Femur (tissue), 1 donor: Measurements from ENCODE around the gene LHX4.

Experiments
- DNase-seq: peaks from one replicate; pipeline ENCODE4 v3.0.0-alpha.2; 2017

The LHX4 gene

DNA sequence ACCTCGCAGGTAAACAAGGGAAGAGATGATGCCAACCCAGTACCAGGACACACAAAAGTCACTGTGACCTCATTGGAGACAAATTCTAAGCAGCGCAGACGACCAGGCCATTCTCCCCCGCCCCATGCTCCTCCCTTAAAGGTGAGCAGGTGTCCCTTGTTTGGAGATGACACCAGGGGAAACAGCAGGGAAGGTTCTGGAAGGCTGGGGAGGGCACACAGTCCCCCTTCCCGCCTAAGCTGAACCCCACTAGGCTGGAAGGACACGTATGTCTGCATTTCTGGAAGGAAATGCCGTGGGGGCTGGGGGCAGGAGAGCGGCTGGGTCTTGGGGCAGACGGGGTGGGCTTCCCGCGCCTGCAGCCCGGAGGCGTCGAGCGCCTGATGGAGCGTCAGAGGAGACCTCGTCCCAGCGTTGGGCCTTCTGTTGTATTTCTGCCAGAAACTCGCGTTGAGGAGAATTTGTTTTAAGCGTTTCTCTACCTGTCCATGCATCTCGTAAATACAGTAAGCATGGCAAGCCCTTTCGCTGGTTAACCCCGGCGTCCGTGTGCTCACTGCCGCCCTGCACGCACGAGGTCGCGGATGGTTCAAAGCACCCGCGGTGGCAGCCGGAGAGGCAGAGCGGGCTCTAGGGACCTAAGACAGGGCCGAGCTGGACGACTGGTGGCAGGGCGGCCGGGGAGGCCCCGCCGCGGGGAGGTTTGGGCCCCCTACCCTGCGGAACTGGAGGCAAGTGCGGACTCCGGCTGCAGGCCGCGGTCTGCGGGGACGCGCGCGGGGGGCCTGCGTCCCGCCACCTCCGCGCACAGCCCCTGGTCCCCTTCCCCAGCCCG lies 1.2 kb upstream of the LHX4 start:
- no peak for DNase-seq

- DNase-seq, result no peak
Measured at GRCh38 chr1:180230416-180230790, 339 bp downstream of the LHX4 start.

DNA sequence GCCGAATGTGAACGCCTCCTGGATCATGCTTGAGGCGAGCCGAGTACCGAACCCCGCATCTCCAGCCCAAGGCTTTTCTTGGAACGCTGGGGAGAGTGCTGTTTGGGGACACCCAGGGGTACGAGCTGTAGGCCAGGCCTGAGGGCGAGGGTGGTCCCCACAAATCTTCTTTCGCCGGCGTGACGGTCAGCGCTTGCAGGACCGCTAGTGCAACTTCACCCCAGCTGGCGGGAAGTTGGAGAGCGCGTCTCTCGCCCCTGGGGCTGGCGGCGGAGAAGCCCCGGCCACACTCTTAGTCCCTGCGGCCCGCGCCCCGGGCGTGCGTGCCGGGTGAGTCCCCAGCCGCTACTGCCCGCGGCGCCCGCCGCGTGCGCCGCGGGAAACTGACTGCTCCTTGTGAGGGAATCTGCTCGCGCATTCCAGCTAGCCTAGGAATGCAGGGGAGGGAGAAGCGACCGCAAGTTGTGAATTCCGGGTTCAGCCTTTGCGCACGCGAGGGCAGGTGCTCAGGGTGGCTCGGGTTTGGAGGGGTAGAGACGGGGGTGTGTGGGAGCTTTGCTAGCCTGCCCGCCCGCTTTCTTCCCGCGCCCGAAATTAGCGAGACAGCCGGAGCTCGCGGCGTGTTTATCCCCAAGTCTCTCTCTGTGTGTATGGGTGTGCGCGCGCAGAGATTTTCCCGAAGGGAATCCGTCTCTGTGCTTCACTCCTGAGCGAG lies 884 bp downstream of the LHX4 start:
- DNase-seq, result no peak

DNA sequence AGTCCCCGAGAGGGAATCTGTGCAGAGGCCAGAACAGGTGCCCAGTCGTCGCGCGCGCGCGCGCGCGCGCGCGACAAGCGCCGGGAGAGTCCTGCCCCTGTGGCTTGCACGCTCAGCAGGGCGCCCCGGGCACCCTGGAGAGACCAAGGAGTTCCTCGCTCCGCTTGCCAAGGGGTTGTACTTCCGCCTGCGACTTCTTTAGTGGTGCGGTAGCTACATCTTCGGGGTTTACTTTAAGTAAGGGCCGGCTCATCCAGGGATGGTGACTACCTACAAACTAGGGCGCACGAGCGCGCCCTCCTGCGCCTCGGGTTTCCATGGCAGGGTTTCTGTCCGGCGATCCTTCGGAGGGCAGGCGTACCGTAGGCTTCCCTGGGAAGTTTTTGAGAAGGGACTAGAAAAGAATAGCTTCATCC lies 1.4 kb downstream of the LHX4 start:
- DNase-seq, result no peak

DNA sequence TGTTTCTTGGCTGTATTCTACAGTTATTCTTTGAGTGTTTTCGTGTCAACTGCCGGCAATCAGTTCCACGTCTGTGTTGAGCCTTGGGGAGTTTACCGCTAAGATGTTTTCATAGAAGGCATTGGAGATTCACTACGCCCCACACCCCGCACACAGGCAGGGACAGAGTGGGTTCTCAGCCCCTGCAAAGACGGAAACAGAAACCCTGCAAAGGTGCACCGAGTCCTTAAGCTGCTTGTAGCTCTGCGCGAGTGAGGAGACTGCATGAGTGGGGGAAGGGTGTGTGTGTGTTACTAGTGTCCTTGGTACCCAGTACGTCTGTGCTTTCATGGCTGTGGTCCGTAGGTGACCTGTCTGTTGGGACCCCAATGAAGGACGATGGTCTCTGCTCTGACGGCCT lies 1.9 kb downstream of the LHX4 start:
- DNase-seq, result no peak

- DNase-seq, result no peak
Measured at GRCh38 chr1:180232521-180233043, 2.5 kb downstream of the LHX4 start.

DNA sequence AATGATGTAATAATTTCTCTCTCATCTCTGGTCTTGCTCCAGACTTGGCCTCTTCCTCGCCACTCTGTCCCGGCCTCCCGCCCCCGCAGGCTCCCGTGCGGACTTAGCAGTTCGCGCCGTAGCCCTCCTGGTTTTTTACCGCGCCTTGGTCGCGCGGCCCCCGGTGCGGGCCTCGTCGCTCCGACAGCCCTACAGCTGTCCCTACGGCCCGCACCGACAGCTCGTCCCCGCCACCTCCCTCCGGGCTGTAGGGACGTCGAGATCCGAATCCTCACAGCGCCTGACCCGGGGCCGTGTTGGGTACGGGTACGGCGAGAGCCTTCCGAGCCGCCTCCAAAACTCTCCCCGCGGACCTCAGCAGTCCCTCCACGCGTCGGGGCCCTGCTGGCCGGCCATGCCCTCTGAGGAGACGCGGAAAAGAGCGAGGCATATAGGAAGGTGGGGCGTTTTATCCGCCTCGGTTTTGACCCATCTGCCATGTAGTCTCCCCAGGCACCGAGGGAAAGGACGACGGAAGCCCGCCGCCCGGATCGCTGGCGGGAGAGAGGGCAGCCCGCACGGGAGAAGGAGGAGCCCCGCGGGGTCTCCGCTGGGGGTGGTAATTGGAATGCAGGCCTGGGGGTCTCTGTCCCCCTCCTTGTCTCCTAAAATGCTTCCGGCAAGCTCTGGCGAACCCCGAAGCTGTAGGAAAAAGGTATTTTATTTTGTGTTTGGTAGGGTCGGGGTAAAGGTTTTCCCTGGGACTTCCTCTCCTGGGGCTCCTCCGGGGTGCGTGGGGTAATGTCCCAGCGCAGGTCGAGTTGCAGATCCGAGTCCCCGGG lies 3.3 kb downstream of the LHX4 start:
- peak; percentile 19 for DNase-seq

- peak; percentile 24 for DNase-seq
Measured at GRCh38 chr1:180234369-180235076, 4.5 kb downstream of the LHX4 start.

GRCh38 chr1:180235077-180235501 lies 5.0 kb downstream of the LHX4 start:
- peak; percentile 13 for DNase-seq

GRCh38 chr1:180235502-180236239 lies 5.6 kb downstream of the LHX4 start:
- no peak for DNase-seq

DNA sequence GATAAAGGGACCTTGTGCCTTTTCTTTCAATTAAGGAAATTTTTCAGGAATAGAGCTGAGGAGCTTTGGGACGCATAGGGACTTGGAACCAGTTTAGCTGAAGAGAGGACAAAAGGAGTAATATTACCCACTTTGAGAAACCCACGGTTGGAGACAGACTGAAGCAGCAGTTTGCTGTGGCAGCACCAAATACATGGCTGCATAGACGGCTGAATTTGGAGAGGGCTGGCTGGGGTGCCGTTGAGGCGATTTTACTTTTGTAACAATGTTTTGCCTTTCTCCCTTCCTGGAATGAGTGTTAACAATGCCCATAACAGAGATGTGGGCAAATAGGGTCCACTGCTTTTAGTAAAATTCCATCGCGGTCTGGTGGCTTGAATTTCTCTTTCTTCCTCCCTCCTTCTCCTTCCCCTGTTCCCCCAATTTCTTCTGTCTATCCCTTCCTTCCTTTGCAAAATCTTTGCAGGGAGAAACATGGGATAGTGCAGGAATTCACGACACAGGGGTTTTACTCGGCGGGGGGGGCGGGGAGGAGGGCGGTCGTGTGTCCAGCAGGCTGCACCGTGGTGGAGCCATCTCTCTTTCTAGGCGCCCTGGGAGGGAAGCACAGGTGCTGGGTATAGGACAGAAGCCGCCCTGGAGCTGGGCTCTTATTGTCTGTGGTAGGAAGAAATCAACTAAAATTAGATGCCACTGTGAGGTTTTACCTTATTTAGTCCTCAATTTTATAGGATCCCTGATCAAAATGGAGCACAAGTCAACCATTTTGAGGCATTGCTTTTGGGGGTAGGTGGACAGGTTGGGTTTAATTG lies 6.8 kb downstream of the LHX4 start:
- no peak for DNase-seq

- DNase-seq, result no peak
Measured at GRCh38 chr1:180237869-180238476, 7.9 kb downstream of the LHX4 start.

DNA sequence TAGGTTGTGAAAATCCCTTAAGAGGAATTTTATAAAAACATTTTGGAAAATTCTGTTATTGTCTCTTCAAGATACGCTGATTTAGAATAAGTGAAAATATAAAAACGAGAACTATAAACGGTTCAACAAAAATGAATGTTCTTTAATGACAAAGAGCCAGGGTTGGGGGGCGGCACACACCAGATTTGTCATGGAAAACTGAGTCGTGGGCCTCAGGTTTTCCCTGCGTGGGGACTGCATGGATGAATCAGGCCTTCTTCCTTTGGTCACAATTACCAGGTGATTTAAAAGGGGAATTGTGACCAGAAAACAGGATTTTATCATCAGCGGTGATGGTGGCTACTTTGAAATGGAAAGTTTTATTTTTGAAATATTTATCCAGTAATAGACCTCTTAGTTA lies 8.6 kb downstream of the LHX4 start:
- no peak for DNase-seq

DNA sequence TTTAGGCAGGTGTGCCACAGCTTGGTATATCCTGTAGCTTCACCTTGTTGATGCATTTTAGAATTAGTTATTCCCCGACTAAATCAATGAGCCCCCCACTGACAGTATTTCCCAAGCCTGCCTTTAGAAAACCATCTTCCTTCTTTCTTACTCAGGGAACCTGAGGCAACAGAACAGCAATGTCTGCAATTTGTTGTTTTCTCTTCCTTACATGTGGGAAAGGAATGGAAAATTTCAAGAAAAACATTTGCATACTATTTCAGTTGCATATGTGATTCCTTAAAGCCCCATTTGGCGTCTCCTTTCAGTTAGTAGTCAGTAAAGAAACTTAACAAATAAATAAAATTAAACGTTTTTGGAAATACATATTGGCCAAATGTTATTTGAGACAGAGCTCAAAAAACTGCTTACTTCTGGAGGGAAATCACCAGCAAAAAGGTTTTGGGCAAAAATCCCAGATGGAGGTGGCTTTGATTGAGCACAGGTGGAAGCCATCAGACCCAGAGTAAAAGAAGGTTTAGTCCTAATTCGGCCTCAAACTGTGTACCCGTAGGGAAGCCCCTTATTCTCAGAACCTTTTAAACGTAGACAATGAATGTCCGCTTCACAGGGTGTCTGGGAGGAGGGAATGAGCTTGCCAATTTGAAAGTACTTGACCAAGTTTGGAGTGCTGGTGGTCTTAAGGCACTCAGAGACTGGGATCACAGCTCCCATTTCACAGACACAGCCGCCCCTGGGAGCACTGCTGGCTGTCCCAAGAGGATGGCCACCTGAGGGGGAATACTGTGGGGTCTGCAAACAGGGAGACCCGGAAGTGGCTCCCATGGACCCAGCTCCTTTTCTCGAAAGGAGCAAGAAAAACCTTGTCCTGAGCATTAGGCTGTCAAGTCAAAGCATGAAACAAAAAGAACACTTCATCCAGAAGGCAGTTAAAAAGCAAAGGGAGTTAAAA lies 9.4 kb downstream of the LHX4 start:
- no peak for DNase-seq

DNA sequence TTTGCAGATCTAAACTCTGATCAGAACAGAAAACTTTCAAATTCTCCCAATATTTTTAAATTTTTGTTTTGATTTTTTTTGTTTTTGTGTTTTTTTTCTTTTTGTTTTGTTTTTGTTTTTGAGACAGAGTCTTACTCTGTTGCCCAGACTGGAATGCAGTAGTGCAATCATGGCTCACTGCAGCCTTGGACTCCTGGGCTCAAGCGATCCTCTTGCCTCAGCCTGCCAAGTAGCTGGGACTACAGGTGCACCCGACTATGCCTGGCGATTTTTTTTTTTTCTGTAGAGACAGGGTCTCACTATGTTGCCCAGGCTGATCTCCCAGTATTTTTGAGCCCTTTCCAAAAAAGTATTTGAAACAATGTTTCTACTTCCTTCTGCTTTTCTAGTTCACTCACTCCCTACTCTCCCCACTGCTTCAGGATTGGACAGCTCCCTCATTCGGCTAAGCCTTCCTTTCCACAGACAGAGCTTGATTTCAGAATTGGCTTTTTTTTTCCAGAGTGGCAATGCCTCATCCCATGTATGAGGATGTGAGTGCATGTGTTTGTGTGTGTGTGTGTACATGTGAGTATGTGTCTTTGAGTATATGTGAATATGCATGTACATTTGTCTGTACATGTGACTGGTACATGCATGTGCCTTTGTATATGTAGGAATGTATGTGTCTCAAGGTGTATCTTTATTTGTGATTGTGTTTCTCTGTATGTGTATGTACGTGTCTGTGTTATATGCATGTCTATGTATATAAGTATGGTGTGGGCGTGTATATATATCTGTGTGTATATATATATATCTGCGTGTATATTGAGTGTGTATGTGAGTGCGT lies 11.9 kb downstream of the LHX4 start:
- DNase-seq, result no peak

GRCh38 chr1:180243517-180244221 lies 13.6 kb downstream of the LHX4 start:
- DNase-seq, result no peak

DNA sequence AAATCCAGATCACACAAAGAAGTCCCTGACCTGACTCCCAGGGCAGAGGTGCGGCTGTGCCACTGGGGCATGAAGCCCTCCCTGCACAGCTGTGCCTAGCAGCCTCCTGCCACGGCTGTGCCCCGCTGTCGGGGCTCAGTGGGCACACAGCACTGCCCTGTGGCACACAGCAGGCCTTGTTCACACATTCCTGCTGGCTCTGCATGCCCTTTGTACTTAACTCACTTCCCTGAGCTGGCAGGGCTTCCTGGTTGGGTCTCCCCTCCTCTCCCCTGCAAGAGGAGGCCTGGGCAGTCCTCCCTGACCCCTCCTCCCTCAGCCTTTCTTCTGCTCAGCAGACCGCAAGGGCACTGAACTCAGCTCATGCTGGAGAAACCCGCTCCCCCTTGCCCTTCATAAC lies 14.8 kb downstream of the LHX4 start:
- DNase-seq, result peak; percentile 12

DNA sequence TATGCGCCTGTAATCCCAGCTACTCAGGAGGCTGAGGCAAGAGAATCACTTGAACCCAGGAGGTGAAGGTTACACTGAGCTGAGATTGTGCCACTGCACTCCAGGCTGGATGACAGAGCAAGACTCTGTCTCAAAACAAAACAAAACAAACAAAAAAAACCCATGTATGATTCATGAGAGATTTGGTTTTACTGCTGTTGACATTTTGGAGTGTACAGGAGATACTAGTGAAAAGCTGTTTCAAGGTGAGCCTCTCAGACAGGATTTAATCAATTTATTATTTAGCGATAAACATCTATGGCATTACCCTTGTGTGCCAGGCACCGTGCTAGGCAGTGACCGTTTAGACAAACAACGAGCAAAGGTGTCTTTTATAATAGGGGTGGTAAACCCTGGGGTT lies 16.5 kb downstream of the LHX4 start:
- DNase-seq, result no peak
